Ishikawa (cell line): ENCODE data around the gene YIF1A.

Experiments
- EGR1 ChIP-seq: IDR thresholded peaks from 2 replicates; pipeline ENCODE4 v1.6.1; 2012
- EP300 ChIP-seq: IDR thresholded peaks from 2 replicates; pipeline ENCODE4 v1.6.1; 2012; ENCODE audit warnings: borderline replicate concordance
- FOXM1 ChIP-seq: IDR thresholded peaks from 2 replicates; pipeline ENCODE4 v1.6.1; 2012; ENCODE audit warnings: low read depth, borderline replicate concordance
- MAX ChIP-seq: IDR thresholded peaks from 2 replicates; pipeline ENCODE4 v1.6.1; 2012
- RAD21 ChIP-seq: IDR thresholded peaks from 2 replicates; pipeline ENCODE4 v1.6.1; 2012; ENCODE audit warnings: low read depth
- YY1 ChIP-seq: IDR thresholded peaks from 2 replicates; pipeline ENCODE4 v1.6.1; 2012; ENCODE audit warnings: low read depth

GRCh38 chr11:66281001-66281400 is 7.9 kb downstream of the YIF1A start:
- TF ChIP-seq EGR1 (no peak), FOXM1 (no peak), EP300 (no peak), RAD21 (no peak), YY1 (no peak), MAX (no peak)
